ENCODE measurements around the gene LYRM1. TPM values are rescaled to one million over a fixed set of nuclear protein-coding genes. Genes with fewer than 3 reads are reported as not detected.
"Not testable (repeated sequence)": the region's sequence is repeated elsewhere in the genome, so short reads cannot be mapped to it uniquely, and the experiment has no call there.

Gene LYRM1
- total RNA-seq, 2 donors from 2014 or later: 18.7 to 34.9 TPM

- Histone ChIP-seq H3K27ac (no peak overlapping the region), H3K36me3 (peaks cover 8% of the 10 kb centered on the region), H3K4me1 (ENCODE audit: control insufficient read depth in 1 of 2, low read depth in 2 of 2) (peaks cover 49 to 69% of the 10 kb centered on the region in 2 donors), H3K9me3 (no peaks in the 10 kb centered on the region), H3K27me3 (replicated peaks; ENCODE audit: insufficient read depth) (no peaks in the 10 kb centered on the region), H3K4me3 (no peak overlapping the region)
- TF ChIP-seq, protein P1, sequence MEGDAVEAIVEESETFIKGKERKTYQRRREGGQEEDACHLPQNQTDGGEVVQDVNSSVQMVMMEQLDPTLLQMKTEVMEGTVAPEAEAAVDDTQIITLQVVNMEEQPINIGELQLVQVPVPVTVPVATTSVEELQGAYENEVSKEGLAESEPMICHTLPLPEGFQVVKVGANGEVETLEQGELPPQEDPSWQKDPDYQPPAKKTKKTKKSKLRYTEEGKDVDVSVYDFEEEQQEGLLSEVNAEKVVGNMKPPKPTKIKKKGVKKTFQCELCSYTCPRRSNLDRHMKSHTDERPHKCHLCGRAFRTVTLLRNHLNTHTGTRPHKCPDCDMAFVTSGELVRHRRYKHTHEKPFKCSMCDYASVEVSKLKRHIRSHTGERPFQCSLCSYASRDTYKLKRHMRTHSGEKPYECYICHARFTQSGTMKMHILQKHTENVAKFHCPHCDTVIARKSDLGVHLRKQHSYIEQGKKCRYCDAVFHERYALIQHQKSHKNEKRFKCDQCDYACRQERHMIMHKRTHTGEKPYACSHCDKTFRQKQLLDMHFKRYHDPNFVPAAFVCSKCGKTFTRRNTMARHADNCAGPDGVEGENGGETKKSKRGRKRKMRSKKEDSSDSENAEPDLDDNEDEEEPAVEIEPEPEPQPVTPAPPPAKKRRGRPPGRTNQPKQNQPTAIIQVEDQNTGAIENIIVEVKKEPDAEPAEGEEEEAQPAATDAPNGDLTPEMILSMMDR (IDR thresholded peaks at IDR 0.05): no peak
- ATAC-seq (ENCODE audit: insufficient number of reproducible peaks, low FRiP score, low read depth) (no peak), DNase-seq (ENCODE audit: low spot score) (no peak)
Observed at GRCh38 chr16:20854963-20855362, 45.6 kb upstream of the LYRM1 start.

DNA sequence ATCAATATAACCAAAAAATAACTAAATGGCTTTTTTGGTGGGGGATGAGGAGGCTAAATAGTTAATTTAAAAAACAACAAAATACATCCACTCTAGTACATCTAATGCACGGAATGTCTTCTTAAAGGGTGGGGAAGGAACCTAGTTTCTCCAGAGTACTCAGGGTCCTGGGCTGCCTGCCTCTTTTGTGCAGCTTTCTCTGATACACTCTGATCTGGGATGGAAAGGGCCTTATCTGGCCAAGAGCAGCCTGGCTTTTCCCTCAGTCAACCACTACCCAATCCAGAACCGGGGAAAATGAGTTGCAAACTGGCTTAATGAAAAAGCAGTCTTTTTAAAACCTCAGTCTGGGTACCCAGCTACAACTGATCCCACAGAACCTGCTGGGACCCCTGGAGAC is 43.3 kb upstream of the LYRM1 start:
- Histone ChIP-seq H3K4me1 (ENCODE audit: control insufficient read depth in 1 of 2, low read depth in 2 of 2) (peaks cover 42 to 67% of the 10 kb centered on the region in 2 donors), H3K4me3 (no peak overlapping the region), H3K36me3 (peaks cover 23% of the 10 kb centered on the region), H3K27ac (no peak overlapping the region), H3K9me3 (no peaks in the 10 kb centered on the region), H3K27me3 (replicated peaks; ENCODE audit: insufficient read depth) (no peaks in the 10 kb centered on the region)
- TF ChIP-seq, protein P1 (IDR thresholded peaks at IDR 0.05): no peak
- no peak for DNase-seq (ENCODE audit: low spot score)
- no peak for ATAC-seq (ENCODE audit: insufficient number of reproducible peaks, low FRiP score, low read depth)

GRCh38 chr16:20859229-20859628 is 41.3 kb upstream of the LYRM1 start:
- TF ChIP-seq, protein P1 (IDR thresholded peaks at IDR 0.05): no peak
- ATAC-seq (ENCODE audit: insufficient number of reproducible peaks, low FRiP score, low read depth) (no peak), DNase-seq (ENCODE audit: low spot score) (no peak)
- Histone ChIP-seq H3K27me3 (replicated peaks; ENCODE audit: insufficient read depth) (no peaks in the 10 kb centered on the region), H3K36me3 (peaks cover 23% of the 10 kb centered on the region), H3K4me3 (no peak overlapping the region), H3K4me1 (ENCODE audit: control insufficient read depth in 1 of 2, low read depth in 2 of 2) (peaks cover 23 to 60% of the 10 kb centered on the region in 2 donors), H3K27ac (peak overlapping the region in 1 of 2 donors; percentile 40), H3K9me3 (no peaks in the 10 kb centered on the region)

GRCh38 chr16:20859699-20860098 is 40.9 kb upstream of the LYRM1 start:
- H3K4me1 ChIP-seq (ENCODE audit: control insufficient read depth in 1 of 2, low read depth in 2 of 2): peaks cover 26 to 57% of the 10 kb centered on the region in 2 donors

DNA sequence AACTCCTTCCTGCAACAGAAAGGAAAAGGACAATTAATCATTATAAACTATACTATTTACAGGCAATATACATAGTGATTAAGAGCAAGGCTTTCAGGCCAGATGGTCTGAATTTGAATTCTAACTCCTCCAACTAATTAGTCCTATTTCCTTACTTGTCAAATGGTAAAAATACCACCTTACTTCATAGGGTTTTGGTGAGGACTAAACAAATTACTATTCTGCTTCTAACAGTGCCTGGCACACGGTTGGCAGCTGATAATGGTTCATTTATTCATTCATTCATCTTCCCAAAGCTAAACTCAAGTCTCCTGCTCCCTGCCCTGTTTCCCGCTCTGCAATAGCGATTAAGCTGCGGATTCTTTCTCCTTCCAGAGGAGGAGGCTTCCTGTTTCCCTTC is 40.2 kb upstream of the LYRM1 start:
- H3K4me1 ChIP-seq (ENCODE audit: control insufficient read depth in 1 of 2, low read depth in 2 of 2): peaks cover 30 to 64% of the 10 kb centered on the region in 2 donors
- ATAC-seq (ENCODE audit: insufficient number of reproducible peaks, low FRiP score, low read depth): no peak

More at GRCh38 chr16:20859699-20860098, 40.9 kb upstream of the LYRM1 start:
- Histone ChIP-seq H3K27ac (peak overlapping the region in 1 of 2 donors; percentile 40), H3K27me3 (replicated peaks; ENCODE audit: insufficient read depth) (no peaks in the 10 kb centered on the region), H3K9me3 (no peaks in the 10 kb centered on the region), H3K4me3 (no peak overlapping the region), H3K36me3 (peaks cover 23% of the 10 kb centered on the region)
- TF ChIP-seq, protein P1 (IDR thresholded peaks at IDR 0.05): no peak
- DNase-seq (ENCODE audit: low spot score): no peak
- no peak for ATAC-seq (ENCODE audit: insufficient number of reproducible peaks, low FRiP score, low read depth)

GRCh38 chr16:20860995-20861394 is 39.6 kb upstream of the LYRM1 start:
- not testable (repeated sequence) for ATAC-seq (ENCODE audit: insufficient number of reproducible peaks, low FRiP score, low read depth)

More for the DNA sequence above, 40.2 kb upstream of the LYRM1 start:
- Histone ChIP-seq H3K27ac (peak overlapping the region in 1 of 2 donors; percentile 25), H3K4me3 (no peak overlapping the region), H3K36me3 (peaks cover 22% of the 10 kb centered on the region), H3K9me3 (no peaks in the 10 kb centered on the region), H3K27me3 (replicated peaks; ENCODE audit: insufficient read depth) (no peaks in the 10 kb centered on the region)
- DNase-seq (ENCODE audit: low spot score): no peak
- TF ChIP-seq, protein P1 (IDR thresholded peaks at IDR 0.05): no peak

More at GRCh38 chr16:20860995-20861394, 39.6 kb upstream of the LYRM1 start:
- H3K4me1 ChIP-seq (ENCODE audit: control insufficient read depth in 1 of 2, low read depth in 2 of 2): peaks cover 37 to 70% of the 10 kb centered on the region in 2 donors
- H3K4me3 ChIP-seq; H3K27me3 ChIP-seq (replicated peaks; ENCODE audit: insufficient read depth); H3K9me3 ChIP-seq; H3K27ac ChIP-seq; DNase-seq (ENCODE audit: low spot score): not testable (repeated sequence)
- peaks cover 15% of the 10 kb centered on the region for H3K36me3 ChIP-seq

Measured in thoracic aorta (tissue), 2 donors.